Adrenal gland (tissue), 12 donors: Measurements from ENCODE around the gene ARL4D. TPM values are rescaled to one million over a fixed set of nuclear protein-coding genes. Genes with fewer than 3 reads are reported as not detected.
A peak's percentile ranks its signal among the peaks of the same experiment; 100 is the strongest.
"Not testable (repeated sequence)": the region's sequence is repeated elsewhere in the genome, so short reads cannot be mapped to it uniquely, and the experiment has no call there.

Experiments
- DNase-seq, 7 donors: peaks; one replicate each; pipeline ENCODE4 v3.0.0-alpha.2; 2019 to 2020
- H3K27ac ChIP-seq, 5 donors: fragments of 200-600 bp; sonication (generic) in 4 of 5; 1 replicate in 3 of 5; 2 replicates in 2 of 5; pipeline versions ENCODE4 v1.5.1 to v1.8.0; 2016 to 2020; ENCODE audit warnings: mild to moderate bottlenecking in 1 of 5
- H3K27me3 ChIP-seq: fragments of 200-600 bp; 2 replicates; pipeline ENCODE4 v1.8.0; 2021
- H3K36me3 ChIP-seq, 2 donors: fragments of 200-600 bp; replicated peaks in 1 of 2; 1 replicate in 1 of 2; 2 replicates in 1 of 2; pipeline versions ENCODE4 v1.5.1 to v1.8.0; 2018 to 2022
- H3K4me1 ChIP-seq, 2 donors: fragments of 200-600 bp; replicated peaks in 1 of 2; 1 replicate in 1 of 2; 2 replicates in 1 of 2; pipeline versions ENCODE4 v1.5.1 to v1.8.0; 2018 to 2021
- H3K4me3 ChIP-seq, 4 donors: fragments of 200-600 bp; sonication (generic) in 3 of 4; one replicate each; pipeline ENCODE4 v1.5.1; 2016 to 2018
- H3K9me3 ChIP-seq, 3 donors: fragments of 200-600 bp; sonication (generic) in 1 of 3; replicated peaks in 1 of 3; 1 replicate in 2 of 3; 2 replicates in 1 of 3; pipeline versions ENCODE4 v1.5.1 to v1.8.0; 2016 to 2021
- CTCF ChIP-seq, 6 experiments: fragments of 450-650 bp in 4 of 6; fragments of 200-600 bp in 2 of 6; sonication (generic) in 1 of 6; IDR thresholded peaks; 1 replicate in 5 of 6; 2 replicates in 1 of 6; pipeline versions ENCODE4 v1.5.1 to v1.8.0; 2016 to 2021; ENCODE audit warnings: antibody characterized with exemption in 6 of 6, mild to moderate bottlenecking in 2 of 6, moderate library complexity in 1 of 6
- POLR2A ChIP-seq, 2 donors: fragments of 450-650 bp; IDR thresholded peaks; one replicate each; pipeline ENCODE4 v1.6.1; 2017; ENCODE audit warnings: antibody characterized with exemption in 2 of 2, mild to moderate bottlenecking in 2 of 2, moderate library complexity in 1 of 2
- WGBS, 4 donors: extraction: QIAGEN DNeasy Blood & Tissue Kit in 2 of 4; methylation state at CpG; one replicate each; pipeline versions ENCODE4 v1.1.5 to v1.1.7; 2013 to 2017; 5-methylcytosine and 5-hydroxymethylcytosine counted together
- intact Hi-C, 2 donors: fragments of 100-400 bp; cut with DNase I; formaldehyde crosslinking; loops; one replicate each; pipeline versions ENCODE4 v1.14.1 to v1.15.0; 2022 to 2023
- polyA plus RNA-seq, 3 donors: library from polyadenylated mRNA; stranded (reverse); fragments of 200-250 nt in 2 of 3; fragments of 350-450 nt in 1 of 3; fragmentation: Illumina TruSeq in 1 of 3; extraction: RNeasy Lipid Tissue Mini Kit (QIAGEN cat#74804) in 1 of 3; gene quantifications; one replicate each; pipeline ENCODE4 v1.2.3, GENCODE V29; 2013 to 2014
- total RNA-seq, 9 donors: library from RNA; depleted of rRNA in 4 of 9; stranded (reverse); fragments of >200 nt in 4 of 9; fragments of 120-200 nt in 1 of 9; fragmentation: NEBNext Ultra II Directional in 1 of 9; extraction: Animal tissue kit (Norgen Biotek cat#: 25700) in 1 of 9; gene quantifications; one replicate each; pipeline versions ENCODE4 v1.1.0 to v1.2.4, GENCODE V29; 2013 to 2023
- donor health status: healthy with polysubstance abuse.
- donor health status: Bipolar disorder and iron deficiency.
- donor health status: DM: yes; HTN: yes; CAD: no.
- donor health status: DM: no; HTN: no; CAD: no.
- donor health status: DM: no; HTN: no; CAD: no.
- donor health status: DM: yes; HTN: yes; CAD: no.

Gene ARL4D
- total and polyA plus RNA-seq, 12 donors = 2.4 to 9.0 (median 5.7) TPM

GRCh38 chr17:43371227-43371821 is 27.5 kb upstream of the ARL4D start:
- H3K27ac ChIP-seq = no peak overlapping the region

GRCh38 chr17:43372273-43372911 is 26.4 kb upstream of the ARL4D start:
- Histone ChIP-seq H3K4me3 (no peak overlapping the region), H3K36me3 (no peaks in the 10 kb centered on the region), H3K4me1 (peaks cover 6 to 12% of the 10 kb centered on the region in 2 donors), H3K27me3 (no peaks in the 10 kb centered on the region), H3K27ac (peak overlapping the region in 1 of 5 donors; percentile 31), H3K9me3 (no peaks in the 10 kb centered on the region)
- peak in 1 of 7 donors; percentile 74 for DNase-seq
- TF ChIP-seq POLR2A (IDR thresholded peaks at IDR 0.05) (no peak), CTCF (IDR thresholded peaks at IDR 0.05) (no peak)
- intact Hi-C loops = no loop called here
- 47 to 70% (median 54%) methylated on average over 8 to 11 of the region's 11 CpGs for WGBS, 4 donors

More at GRCh38 chr17:43371227-43371821, 27.5 kb upstream of the ARL4D start:
- H3K27me3 ChIP-seq = no peaks in the 10 kb centered on the region
- no peak overlapping the region for H3K4me3 ChIP-seq
- WGBS, 4 donors = 64 to 79% (median 67%) methylated on average over 6 of the region's 6 CpGs
- H3K9me3 ChIP-seq = no peaks in the 10 kb centered on the region
- DNase-seq = no peak
- H3K4me1 ChIP-seq = peaks cover 6 to 14% of the 10 kb centered on the region in 2 donors
- intact Hi-C loops = no loop called here
- H3K36me3 ChIP-seq = no peaks in the 10 kb centered on the region
- TF ChIP-seq CTCF (IDR thresholded peaks at IDR 0.05) (no peak), POLR2A (IDR thresholded peaks at IDR 0.05) (no peak)

GRCh38 chr17:43373356-43373755 is 25.4 kb upstream of the ARL4D start:
- peaks cover 6 to 9% of the 10 kb centered on the region in 2 donors for H3K4me1 ChIP-seq
- WGBS, 4 donors = 63 to 73% (median 67%) methylated on average over 4 of the region's 4 CpGs
- no peak overlapping the region for H3K27ac ChIP-seq
- no peak overlapping the region for H3K4me3 ChIP-seq
- no peaks in the 10 kb centered on the region for H3K27me3 ChIP-seq
- no peak for TF ChIP-seq CTCF (IDR thresholded peaks at IDR 0.05)
- no peak for TF ChIP-seq POLR2A (IDR thresholded peaks at IDR 0.05)
- no peaks in the 10 kb centered on the region for H3K9me3 ChIP-seq
- peak in 2 of 7 donors; percentile 44 to 51 for DNase-seq
- intact Hi-C loops = no loop called here
- no peaks in the 10 kb centered on the region for H3K36me3 ChIP-seq

- H3K9me3 ChIP-seq, intact Hi-C loops, DNase-seq, H3K4me3 ChIP-seq, H3K27ac ChIP-seq, H3K4me1 ChIP-seq, H3K36me3 ChIP-seq, H3K27me3 ChIP-seq: not testable (repeated sequence)
- WGBS, 4 donors = 84 to 95% (median 88%) methylated on average over 4 of the region's 4 CpGs
Observed at GRCh38 chr17:43375915-43376314, 22.9 kb upstream of the ARL4D start.
